WTC11 (cell line): ENCODE results near the gene CTXN1. TPM values are rescaled to one million over a fixed set of nuclear protein-coding genes. Genes with fewer than 3 reads are reported as not detected.

ENCODE experiments used
- ATAC-seq: fragments of 200-7000 bp; cut with Tn5 transposase; 2 replicates; pipeline ENCODE4 v1.10.0; 2021; ENCODE audit warnings: mild to moderate bottlenecking, moderate library complexity
- CTCF ChIA-PET: fragments of 300-600 bp; sonication (Branson Sonifier 250); formaldehyde crosslinking; loops from one replicate; lab custom pipeline; 2021; ENCODE audit warnings: antibody characterized with exemption; lab: Charles Lee
- POLR2A ChIA-PET: fragments of 350-600 bp; sonication (Branson Sonifier 250); formaldehyde crosslinking; loops from one replicate; lab custom pipeline; 2021; ENCODE audit warnings: antibody characterized with exemption; lab: Charles Lee
- DNase-seq: peaks from one replicate; pipeline ENCODE4 v3.0.0; 2021; ENCODE audit warnings: low spot score
- H3K27ac Mint-ChIP-seq: 2 replicates; pipeline ENCODE4 v1.8.0; 2021; ENCODE audit warnings: mixed read lengths
- H3K27me3 Mint-ChIP-seq: 2 replicates; pipeline ENCODE4 v1.8.0; 2021; ENCODE audit warnings: low read depth, mild to moderate bottlenecking, moderate library complexity, mixed read lengths
- H3K36me3 Mint-ChIP-seq: 2 replicates; pipeline ENCODE4 v1.8.0; 2021; ENCODE audit warnings: mixed read lengths
- H3K4me1 Mint-ChIP-seq: 2 replicates; pipeline ENCODE4 v1.8.0; 2022; ENCODE audit warnings: mixed read lengths
- H3K4me3 Mint-ChIP-seq: 2 replicates; pipeline ENCODE4 v1.8.0; 2021; ENCODE audit warnings: mild to moderate bottlenecking, moderate library complexity, mixed read lengths
- H3K9me3 Mint-ChIP-seq: 2 replicates; pipeline ENCODE4 v1.8.0; 2021; ENCODE audit warnings: mixed read lengths
- CREM ChIP-seq: sonication (generic); formaldehyde crosslinking; IDR thresholded peaks from 2 replicates; pipeline ENCODE4 v1.8.1; 2022; ENCODE audit warnings: mild to moderate bottlenecking, missing genetic modification reagents, moderate library complexity
- E2F1 ChIP-seq: sonication (generic); formaldehyde crosslinking; IDR thresholded peaks from 2 replicates; pipeline ENCODE4 v1.8.0; 2022; ENCODE audit warnings: mild to moderate bottlenecking, missing genetic modification reagents
- ELF4 ChIP-seq: sonication (generic); formaldehyde crosslinking; IDR thresholded peaks from 2 replicates; pipeline ENCODE4 v1.8.1; 2022; ENCODE audit warnings: low read depth, mild to moderate bottlenecking, moderate library complexity, missing genetic modification reagents
- HMGXB4 ChIP-seq: sonication (generic); formaldehyde crosslinking; IDR thresholded peaks from 2 replicates; pipeline ENCODE4 v1.8.1; 2023; ENCODE audit warnings: mild to moderate bottlenecking, moderate library complexity, missing genetic modification reagents
- NFATC4 ChIP-seq: fragments of 250-450 bp; sonication (Bioruptor Pico); IDR thresholded peaks from 2 replicates; pipeline ENCODE4 v1.9.0; 2021; ENCODE audit warnings: mild to moderate bottlenecking
- NFE2L1 ChIP-seq: sonication (generic); formaldehyde crosslinking; IDR thresholded peaks from 2 replicates; pipeline ENCODE4 v1.8.1; 2023; ENCODE audit warnings: missing genetic modification reagents
- NR2C2 ChIP-seq: sonication (generic); formaldehyde crosslinking; IDR thresholded peaks from 2 replicates; pipeline ENCODE4 v1.8.0; 2022; ENCODE audit warnings: mild to moderate bottlenecking, missing genetic modification reagents
- NR3C1 ChIP-seq: sonication (generic); formaldehyde crosslinking; conservative IDR thresholded peaks from 2 replicates; pipeline ENCODE4 v1.8.1; 2023; ENCODE audit warnings: low read depth, mild to moderate bottlenecking, missing genetic modification reagents
- ZNF232 ChIP-seq: sonication (generic); formaldehyde crosslinking; IDR thresholded peaks from 2 replicates; pipeline ENCODE4 v1.8.0; 2022; ENCODE audit warnings: mild to moderate bottlenecking, missing genetic modification reagents
- ZNF671 ChIP-seq: fragments of 250-450 bp; sonication (Bioruptor Pico); IDR thresholded peaks from 2 replicates; pipeline ENCODE4 v1.8.0; 2021; ENCODE audit warnings: mild to moderate bottlenecking
- ZSCAN18 ChIP-seq: fragments of 250-450 bp; sonication (Bioruptor Pico); IDR thresholded peaks from 2 replicates; pipeline ENCODE4 v2.1.2; 2022; ENCODE audit warnings: mild to moderate bottlenecking, moderate library complexity
- total RNA-seq: library from RNA; stranded (reverse); gene quantifications from 3 replicates; pipeline ENCODE4 v1.2.3, GENCODE V29; 2021
- TF ChIP-seq, protein P1 (sequence below): sonication (generic); formaldehyde crosslinking; IDR thresholded peaks from 2 replicates; pipeline ENCODE4 v1.8.0; 2022; ENCODE audit warnings: mild to moderate bottlenecking, missing genetic modification reagents
- TF ChIP-seq, protein P2 (sequence below): sonication (generic); formaldehyde crosslinking; IDR thresholded peaks from 2 replicates; pipeline ENCODE4 v1.8.1; 2022; ENCODE audit warnings: mild to moderate bottlenecking, moderate library complexity, missing genetic modification reagents
- TF ChIP-seq, protein P3 (sequence below): fragments of 250-450 bp; sonication (Bioruptor Pico); IDR thresholded peaks from 2 replicates; pipeline ENCODE4 v1.8.0; 2021; ENCODE audit warnings: mild to moderate bottlenecking

The CTXN1 gene
- total RNA-seq, 1 experiment from 2014 or later, result 48.2 TPM

- Mint-ChIP-seq H3K4me1 (no peaks in the 10 kb centered on the region), H3K9me3 (no peaks in the 10 kb centered on the region), H3K4me3 (no peak overlapping the region), H3K27me3 (no peaks in the 10 kb centered on the region), H3K36me3 (peaks cover 34% of the 10 kb centered on the region), H3K27ac (no peak overlapping the region)
- ATAC-seq (no peak), DNase-seq (no peak)
- POLR2A ChIA-PET, result no interaction called here
- TF ChIP-seq CREM (CRISPR knock-in tag) (no peak), E2F1 (CRISPR knock-in tag) (no peak), ZNF671 (CRISPR knock-in tag) (no peak), NR3C1 (CRISPR knock-in tag) (no peak), ZSCAN18 (CRISPR knock-in tag) (no peak)
- TF ChIP-seq, protein P1, sequence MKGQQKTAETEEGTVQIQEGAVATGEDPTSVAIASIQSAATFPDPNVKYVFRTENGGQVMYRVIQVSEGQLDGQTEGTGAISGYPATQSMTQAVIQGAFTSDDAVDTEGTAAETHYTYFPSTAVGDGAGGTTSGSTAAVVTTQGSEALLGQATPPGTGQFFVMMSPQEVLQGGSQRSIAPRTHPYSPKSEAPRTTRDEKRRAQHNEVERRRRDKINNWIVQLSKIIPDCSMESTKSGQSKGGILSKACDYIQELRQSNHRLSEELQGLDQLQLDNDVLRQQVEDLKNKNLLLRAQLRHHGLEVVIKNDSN (CRISPR knock-in tag), result no peak
- TF ChIP-seq, protein P2, sequence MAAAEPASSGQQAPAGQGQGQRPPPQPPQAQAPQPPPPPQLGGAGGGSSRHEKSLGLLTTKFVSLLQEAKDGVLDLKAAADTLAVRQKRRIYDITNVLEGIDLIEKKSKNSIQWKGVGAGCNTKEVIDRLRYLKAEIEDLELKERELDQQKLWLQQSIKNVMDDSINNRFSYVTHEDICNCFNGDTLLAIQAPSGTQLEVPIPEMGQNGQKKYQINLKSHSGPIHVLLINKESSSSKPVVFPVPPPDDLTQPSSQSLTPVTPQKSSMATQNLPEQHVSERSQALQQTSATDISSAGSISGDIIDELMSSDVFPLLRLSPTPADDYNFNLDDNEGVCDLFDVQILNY (CRISPR knock-in tag), result no peak
- CTCF ChIA-PET, result interaction anchor here (1.2 to 1.6 kb wide), 3 partner anchors 12 to 74 kb away, joined by 3 to 4 read pairs (median 3); partner anchors contain the start of gene TIMM44
Observed at GRCh38 chr19:7932276-7932929, 6.5 kb upstream of the CTXN1 start.

DNA sequence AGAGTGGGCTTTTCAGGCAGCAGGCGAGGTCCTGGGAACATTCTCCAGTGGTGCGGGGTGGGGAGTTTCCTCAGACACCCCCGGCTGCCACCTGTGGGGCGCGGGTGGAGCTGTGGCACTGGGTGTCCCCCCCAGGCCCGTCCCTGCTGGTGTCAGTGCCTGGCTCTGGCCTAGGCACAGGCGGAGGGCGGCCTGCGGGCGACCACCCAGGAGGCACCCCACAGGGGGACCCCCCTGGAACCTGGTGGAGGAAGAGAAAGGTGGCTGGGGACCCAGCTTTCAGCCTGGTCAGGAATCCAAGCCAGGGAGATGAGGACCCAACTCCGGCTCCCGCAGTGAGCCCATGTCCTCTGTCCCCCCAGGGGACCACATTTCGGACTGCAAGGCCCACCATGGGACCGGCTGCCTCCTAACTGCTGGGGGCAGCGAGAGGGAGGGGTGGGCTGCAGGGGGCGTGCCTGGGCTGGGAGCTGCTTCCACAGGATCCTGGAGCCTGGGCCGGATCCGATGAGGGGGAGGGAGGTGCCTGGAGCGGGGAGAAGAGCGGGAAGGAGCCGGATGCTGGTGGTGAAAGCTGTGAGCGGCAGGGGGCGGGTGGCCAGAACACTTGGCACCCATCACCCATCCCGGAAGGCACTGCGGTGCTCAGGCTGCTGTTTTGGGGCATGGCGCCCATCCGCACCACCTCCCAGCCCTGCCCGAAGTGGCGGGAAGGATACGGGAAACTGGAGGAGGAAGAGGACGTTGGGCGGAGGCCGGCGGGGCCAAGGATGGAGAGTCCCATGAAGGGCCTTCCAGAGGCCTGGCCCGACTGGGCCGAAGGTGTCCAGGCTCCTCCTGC lies 5.5 kb upstream of the CTXN1 start:
- TF ChIP-seq ZNF232 (CRISPR knock-in tag), result no peak
- TF ChIP-seq ELF4, result no peak
- TF ChIP-seq NR2C2 (CRISPR knock-in tag), result no peak
- TF ChIP-seq NFATC4, result no peak
- no peak for TF ChIP-seq NFE2L1 (CRISPR knock-in tag)
- no peak for TF ChIP-seq HMGXB4 (CRISPR knock-in tag)
- TF ChIP-seq, protein P3, sequence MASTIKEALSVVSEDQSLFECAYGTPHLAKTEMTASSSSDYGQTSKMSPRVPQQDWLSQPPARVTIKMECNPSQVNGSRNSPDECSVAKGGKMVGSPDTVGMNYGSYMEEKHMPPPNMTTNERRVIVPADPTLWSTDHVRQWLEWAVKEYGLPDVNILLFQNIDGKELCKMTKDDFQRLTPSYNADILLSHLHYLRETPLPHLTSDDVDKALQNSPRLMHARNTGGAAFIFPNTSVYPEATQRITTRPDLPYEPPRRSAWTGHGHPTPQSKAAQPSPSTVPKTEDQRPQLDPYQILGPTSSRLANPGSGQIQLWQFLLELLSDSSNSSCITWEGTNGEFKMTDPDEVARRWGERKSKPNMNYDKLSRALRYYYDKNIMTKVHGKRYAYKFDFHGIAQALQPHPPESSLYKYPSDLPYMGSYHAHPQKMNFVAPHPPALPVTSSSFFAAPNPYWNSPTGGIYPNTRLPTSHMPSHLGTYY (CRISPR knock-in tag), result no peak
- TF ChIP-seq ZNF671 (CRISPR knock-in tag), result no peak
- no peak overlapping the region for H3K27ac Mint-ChIP-seq
- peaks cover 2% of the 10 kb centered on the region; the same call in 1 of the 2 replicates for H3K4me1 Mint-ChIP-seq
- ATAC-seq (no peak), DNase-seq (no peak)
- ChIA-PET POLR2A (no interaction called here), CTCF (interaction anchor here (0.6 to 2.5 kb wide), 5 partner anchors 11 to 322 kb away, joined by 3 to 43 read pairs (median 4); partner anchors contain the start of genes SNAPC2 and TIMM44)
- H3K9me3 Mint-ChIP-seq, result no peaks in the 10 kb centered on the region
- peaks cover 28% of the 10 kb centered on the region for H3K36me3 Mint-ChIP-seq
- no peak overlapping the region for H3K4me3 Mint-ChIP-seq
- no peaks in the 10 kb centered on the region for H3K27me3 Mint-ChIP-seq
